GM12801 (cell line): ENCODE measurements around the gene GULP1.

Source experiments
- TF ChIP-seq, protein P1 (sequence below): IDR thresholded peaks from one replicate; pipeline ENCODE4 v1.5.1; 2011; ENCODE audit warnings: control low read depth; ENCODE audit not compliant: insufficient read length; ENCODE audit errors: extremely low read depth

The GULP1 gene

DNA sequence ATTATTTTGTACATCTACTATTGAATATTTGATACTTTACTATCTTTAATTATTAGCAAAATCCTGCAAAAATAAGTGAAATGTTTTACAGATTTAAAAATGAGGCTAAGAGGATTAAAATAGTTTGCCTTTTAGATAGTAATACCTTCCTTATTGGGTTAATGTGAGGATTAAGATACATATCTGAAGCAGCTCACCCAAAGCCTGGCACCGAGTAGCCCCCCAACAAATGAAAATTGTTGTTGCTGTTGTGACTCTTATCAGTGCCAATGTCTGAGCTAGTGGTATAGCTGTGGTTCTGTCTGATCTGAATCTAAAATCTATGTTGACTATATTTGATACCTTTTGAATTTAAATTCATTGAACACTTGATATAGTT, 34.6 kb downstream of the GULP1 start:
- TF ChIP-seq, protein P1, sequence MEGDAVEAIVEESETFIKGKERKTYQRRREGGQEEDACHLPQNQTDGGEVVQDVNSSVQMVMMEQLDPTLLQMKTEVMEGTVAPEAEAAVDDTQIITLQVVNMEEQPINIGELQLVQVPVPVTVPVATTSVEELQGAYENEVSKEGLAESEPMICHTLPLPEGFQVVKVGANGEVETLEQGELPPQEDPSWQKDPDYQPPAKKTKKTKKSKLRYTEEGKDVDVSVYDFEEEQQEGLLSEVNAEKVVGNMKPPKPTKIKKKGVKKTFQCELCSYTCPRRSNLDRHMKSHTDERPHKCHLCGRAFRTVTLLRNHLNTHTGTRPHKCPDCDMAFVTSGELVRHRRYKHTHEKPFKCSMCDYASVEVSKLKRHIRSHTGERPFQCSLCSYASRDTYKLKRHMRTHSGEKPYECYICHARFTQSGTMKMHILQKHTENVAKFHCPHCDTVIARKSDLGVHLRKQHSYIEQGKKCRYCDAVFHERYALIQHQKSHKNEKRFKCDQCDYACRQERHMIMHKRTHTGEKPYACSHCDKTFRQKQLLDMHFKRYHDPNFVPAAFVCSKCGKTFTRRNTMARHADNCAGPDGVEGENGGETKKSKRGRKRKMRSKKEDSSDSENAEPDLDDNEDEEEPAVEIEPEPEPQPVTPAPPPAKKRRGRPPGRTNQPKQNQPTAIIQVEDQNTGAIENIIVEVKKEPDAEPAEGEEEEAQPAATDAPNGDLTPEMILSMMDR = no peak

DNA sequence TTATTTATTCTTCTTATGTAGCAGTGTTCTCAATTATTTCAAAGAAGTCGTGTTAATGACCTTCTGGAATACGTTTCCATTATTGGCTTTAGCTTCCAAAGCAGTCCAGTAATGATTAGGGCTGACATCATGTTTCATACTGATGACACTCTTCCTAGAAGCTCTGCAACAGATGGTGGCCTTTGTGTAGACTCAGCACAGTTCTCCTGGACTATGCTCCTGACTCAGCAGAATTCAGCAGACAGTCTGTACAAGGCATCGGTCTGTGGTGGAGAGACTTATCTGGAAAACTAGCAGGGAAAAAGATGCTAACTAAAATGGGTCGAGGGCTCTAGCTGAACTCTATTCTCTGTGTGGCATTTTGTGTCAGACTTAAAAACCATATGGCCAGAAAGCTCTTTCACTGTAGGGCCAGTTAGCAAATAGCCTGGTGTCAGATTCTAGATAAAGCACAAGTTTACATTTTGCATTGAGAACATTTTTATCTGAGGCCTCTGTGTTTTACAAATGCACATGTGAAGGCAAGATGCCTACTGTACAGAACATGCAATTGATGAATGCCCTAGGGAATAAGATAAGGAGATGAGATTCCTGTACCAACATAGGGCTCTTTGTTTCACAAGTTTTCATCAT, 35.1 kb downstream of the GULP1 start:
- TF ChIP-seq, protein P1 = no peak

DNA sequence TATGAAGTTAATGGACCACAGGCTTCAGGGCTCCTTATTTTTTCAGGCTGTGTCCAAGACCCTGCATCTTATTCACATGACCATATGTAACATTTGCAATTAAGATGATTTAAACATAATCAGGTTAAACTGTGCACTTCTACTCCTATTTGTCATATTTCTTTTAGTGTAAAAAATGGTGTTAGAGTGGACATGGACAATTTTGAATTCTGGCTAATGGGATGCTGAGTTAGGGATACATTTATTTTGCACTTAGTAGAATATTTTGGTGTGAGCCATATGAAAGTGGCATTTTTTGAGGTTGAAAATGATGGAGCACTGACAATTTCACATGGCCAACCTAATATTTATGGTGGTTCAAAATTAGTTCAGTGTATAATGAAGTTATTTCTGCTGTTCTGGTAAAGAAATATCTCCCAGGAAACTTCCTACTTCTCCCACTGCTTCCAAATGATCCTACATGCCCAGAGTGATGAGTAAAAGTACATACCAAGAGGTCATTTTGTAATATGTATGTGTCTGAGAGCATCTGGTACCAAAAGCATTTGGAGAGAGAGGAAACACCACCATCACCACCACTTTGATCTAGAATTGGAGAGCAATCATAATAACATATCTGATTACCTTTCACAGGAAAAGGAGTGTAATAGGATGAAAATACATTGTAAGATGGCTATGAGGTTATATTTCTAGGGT, 36.0 kb downstream of the GULP1 start:
- TF ChIP-seq, protein P1 = no peak

DNA sequence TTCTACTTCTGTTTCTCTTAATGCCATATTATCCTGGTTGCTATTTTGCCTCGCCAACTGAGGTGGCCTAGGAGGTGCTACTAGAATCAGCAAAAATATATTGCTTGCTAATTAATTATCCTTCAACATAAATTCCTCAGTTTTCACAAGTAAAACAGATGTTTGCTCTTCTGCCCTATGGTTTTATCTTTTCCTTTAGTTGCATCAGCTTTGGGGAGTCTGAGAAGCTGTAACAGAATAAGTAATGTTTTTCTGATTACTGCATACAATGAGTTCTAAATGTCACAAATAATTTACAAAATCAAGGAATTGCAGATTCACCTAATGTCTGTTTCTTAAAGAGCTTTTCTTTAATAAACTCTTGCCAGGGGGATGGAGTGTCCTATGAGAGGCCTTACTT, 36.7 kb downstream of the GULP1 start:
- TF ChIP-seq, protein P1 = no peak

DNA sequence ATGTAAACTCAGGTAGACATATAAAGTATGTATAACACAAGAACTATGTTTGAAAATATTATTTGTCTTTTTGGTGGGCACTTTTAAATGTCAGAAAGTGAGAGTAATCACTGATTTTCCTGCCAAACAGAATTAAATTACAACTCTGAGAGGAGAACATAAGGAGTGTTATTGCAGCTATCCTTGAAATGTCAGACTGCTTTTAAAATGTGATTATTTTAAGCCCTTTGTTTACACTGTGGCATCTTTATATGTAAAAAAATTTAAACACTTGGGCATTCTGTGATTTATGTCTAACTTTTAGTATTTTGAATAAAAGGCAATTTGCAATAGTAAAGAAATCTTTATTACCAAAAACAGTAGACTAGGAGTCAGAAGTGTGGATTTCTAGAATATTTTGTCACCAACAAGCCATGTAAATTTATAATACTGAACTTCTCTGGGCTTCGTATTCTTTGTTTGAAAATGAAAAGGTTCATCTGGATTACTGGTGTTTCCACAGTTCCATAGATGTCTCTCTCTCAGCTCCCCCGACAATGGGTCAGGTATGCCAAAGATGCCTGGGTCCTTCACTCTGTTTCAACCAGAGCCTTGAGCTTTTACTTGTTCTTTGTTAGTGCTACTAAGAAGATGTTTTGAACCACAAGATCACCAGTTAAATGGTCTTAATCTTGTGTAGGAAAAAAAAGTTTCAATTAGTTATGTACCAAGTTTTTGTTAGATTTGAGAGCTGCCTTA, 38.8 kb downstream of the GULP1 start:
- TF ChIP-seq, protein P1 = no peak

DNA sequence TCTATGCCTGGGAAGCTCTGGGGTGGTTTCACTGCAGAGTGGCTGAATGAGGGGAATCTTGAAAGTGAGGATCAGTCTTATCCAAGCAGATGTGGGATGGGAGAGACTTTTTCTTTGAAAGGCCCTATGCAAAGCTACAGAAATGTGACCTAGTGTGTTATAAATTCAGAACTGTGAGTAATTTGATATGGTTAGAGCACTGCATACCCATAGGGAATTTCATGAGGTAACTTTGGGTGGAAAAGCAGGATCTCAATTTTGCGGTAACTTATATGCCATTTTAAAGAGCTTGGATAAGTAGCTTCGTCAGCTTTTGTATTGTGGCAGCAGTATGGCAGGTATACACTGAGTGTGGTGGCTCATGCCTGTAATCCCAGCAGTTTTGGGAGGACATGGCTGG, 40.9 kb downstream of the GULP1 start:
- TF ChIP-seq, protein P1 = no peak

DNA sequence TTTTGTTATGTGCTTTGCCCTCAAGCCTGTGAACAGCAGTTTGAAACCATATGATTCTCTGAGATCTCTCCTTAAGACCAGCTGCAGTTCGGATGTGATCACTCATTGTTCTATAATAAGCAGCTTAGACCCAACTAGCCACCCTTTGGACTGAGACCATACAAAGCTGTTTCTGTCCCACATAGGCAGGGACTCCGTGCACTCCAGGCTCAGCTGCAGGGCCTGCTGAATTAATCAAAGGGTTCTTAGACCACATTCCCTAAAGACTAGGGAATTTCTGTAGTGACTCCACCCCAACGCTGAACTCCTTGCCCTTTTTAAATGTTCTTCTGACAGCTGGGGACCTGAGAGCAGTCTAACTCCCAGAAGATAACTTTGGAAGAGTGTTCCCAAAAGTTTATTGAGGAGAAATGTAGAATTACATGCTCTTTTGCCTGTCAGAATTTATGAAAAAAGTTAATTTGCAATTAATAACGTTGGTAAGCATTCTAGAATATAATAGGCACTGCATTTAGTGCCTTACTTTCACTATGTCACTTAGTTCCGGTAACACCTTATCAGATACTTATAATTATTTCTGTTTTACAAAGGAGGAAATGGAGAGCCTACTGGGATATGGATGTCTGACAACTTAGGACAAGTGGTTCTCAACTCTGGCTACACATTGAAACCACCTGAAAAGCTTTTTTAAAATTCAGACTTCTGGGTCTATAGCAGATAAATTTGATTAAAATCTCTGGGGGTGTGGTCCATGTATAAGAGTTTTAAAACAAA, 42.3 kb downstream of the GULP1 start:
- TF ChIP-seq, protein P1 = no peak
